Inflammatory macrophage treated with lipopolysaccharide for 1 hour (primary cell): ENCODE data around the gene CROCC.

Source experiments
- DNase-seq, 2 donors: peaks; one replicate each; pipeline ENCODE4 v3.0.0-alpha.2; 2020 to 2022

CROCC gene

DNA sequence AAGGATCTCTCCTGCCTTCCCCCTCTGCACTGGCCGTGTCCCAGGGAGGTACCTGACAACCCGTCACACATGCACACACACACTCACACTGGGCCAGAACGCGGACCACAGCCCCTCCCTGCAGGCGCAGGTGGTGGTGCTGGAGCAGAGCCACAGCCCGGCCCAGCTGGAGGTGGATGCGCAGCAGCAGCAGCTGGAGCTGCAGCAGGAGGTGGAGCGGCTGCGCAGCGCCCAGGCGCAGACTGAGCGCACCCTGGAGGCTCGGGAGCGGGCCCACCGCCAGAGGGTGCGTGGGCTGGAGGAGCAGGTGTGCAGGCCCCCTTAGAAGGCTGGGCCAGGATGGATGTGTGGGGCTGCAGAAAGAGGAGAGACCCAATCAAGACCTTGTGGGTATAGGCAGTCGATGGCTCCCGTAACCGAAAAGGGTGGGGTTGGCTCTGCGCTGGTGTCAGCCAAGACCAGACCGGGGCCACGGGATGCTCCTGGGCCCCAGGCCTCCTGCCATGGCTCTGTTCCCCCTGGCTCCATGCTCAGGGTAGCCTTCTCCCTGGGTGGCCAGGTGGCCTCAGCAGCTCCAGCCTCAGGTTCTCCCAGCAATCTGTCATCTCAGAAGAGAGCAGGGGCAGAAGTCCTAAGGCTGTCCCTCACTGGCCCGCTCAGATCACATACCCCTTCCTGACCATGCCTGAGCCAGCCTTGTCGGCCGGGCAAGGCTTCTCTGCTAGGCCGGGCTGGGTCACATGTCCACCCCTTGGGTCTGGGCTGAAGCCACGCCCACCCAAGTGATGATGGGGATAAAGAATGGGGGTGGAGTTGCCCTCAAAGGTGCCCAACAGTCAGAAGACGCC lies 49.8 kb downstream of the CROCC start:
- no peak for DNase-seq

DNA sequence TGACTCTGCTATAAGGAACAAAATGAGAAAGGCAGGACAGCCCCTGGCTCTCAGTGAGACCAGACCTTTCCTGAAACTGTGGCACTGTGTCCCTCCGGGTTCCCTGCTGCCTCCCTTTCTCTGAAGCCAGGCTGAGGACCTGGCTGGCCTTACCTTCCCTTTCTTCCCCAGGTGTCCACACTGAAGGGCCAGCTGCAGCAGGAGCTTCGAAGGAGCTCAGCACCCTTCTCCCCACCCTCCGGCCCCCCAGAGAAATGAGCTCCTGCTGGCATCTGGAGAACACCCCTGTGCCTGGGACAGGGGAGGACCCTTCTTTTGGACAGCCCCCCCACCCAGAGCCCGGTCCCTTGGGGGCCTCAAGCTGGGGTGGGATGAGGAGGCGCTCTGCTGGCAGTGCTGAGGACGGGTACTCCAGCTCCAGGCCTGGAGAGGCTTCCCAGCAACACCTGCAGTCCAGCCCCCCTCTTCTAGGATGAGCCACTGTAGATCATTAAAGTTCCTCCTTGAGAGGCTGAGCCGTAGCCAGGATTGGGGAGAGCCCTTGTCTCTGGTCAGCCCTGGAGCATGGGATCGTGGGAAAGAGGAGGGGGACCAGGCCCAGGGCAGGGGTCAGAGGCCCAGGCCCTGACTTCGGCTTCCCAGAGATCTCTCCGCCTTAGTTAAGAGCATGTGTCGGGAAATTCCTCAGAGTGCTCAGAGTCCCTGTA lies 50.6 kb downstream of the CROCC start:
- no peak for DNase-seq

- no peak for DNase-seq
Observed at GRCh38 chr1:16973215-16973614, 51.5 kb downstream of the CROCC start.

DNA sequence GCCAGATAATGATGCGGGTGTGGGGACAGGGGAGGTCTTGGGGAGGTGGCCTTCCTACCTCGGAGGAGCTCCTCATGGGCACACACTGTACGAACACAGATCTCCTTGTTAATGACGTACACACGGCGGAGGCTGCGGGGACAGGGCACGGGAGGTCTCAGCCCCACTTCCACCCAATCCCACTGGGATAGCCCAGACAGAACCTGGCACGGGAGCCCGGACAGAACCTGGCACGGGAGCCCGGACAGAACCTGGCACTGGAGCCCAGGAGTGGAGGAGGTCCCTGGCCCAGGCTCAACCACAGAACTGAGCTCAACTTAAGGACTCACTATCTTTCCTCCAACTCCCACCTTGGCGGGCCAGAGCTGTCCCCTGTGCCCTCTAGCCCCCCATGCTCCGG lies 53.5 kb downstream of the CROCC start:
- DNase-seq = no peak

DNA sequence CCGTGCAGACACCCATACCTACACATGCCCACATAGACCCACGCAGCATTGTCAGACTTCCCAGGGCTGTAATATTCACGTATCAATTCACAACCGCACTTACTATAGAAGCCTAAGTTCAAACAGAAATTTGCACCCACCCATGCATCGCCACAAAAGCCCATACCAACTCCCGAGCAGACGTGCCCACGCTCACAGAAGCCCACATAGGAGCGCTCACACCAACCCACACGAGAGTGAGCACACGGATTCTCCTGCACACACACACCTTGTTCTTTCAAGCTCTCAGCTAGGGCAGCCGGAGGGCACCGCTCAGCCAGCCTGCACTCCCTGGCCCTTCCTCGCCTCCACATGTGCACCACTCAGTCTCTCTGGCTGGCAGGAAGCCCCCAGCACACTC lies 54.1 kb downstream of the CROCC start:
- no peak for DNase-seq

- DNase-seq = no peak
Observed at GRCh38 chr1:16976966-16977365, 55.2 kb downstream of the CROCC start.

- DNase-seq = no peak
Observed at GRCh38 chr1:16977377-16977776, 55.6 kb downstream of the CROCC start.

DNA sequence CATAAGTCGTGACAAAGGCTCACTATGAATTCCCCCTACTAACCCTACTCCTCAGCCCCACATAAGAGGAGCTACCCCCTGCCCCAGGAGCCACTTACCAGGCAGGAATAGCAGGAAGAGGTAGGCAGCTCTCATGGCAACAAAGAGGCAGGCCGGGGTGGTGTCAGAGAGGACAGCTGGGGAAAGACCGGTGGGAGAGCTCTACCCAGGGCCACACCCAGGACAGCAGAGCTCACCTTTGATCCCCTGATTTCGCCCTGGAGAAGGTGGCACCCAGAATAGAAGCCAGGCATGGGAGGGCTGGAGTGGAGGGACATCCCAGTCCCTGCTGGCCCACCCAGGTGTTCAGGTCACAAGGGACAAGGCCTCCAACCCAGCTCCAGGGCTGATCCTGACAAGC lies 56.4 kb downstream of the CROCC start:
- no peak for DNase-seq

DNA sequence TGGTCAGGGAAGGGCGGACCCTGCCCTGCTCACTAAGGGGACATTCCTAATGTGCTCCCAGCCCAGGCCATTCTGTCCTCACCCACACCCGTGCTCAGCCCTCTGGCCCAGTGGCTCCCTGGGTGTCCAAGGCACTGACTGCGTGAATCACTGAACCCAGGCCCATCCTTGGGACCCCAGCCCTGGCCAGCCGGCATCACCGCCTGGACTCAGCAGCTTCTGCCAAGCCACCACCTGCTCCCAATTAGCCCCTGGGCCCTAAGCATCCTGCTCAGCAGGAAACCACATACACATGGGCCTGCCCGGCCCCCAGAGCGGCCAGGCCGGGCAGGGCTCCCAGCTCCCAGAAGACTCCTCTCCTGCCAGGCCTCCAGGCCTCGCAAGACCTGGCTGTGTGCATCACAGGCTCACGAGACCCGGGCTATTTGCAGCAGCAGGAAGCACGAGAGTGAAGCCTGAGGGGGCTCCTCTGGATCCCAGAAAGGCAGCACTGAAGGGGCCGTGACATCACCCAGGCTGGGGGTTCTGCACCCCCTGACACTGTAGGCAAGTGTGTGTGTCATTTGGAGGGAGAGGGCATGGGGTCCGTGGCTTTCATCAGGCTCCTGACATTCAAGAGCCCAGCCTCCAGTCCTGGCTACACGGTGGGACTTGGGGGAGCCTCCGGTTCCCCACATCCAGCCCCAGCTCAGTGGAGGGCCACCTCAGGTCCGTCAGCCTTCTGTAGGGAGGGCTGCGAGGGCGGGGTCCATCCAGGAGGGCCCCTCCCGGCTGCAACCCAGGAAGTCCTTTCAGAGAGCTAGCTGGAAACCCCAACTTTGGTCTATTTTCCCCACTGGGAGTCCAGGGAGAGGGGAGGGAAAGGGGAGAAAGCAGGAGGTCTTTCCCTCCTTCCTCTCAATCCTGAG lies 57.1 kb downstream of the CROCC start:
- DNase-seq = no peak

DNA sequence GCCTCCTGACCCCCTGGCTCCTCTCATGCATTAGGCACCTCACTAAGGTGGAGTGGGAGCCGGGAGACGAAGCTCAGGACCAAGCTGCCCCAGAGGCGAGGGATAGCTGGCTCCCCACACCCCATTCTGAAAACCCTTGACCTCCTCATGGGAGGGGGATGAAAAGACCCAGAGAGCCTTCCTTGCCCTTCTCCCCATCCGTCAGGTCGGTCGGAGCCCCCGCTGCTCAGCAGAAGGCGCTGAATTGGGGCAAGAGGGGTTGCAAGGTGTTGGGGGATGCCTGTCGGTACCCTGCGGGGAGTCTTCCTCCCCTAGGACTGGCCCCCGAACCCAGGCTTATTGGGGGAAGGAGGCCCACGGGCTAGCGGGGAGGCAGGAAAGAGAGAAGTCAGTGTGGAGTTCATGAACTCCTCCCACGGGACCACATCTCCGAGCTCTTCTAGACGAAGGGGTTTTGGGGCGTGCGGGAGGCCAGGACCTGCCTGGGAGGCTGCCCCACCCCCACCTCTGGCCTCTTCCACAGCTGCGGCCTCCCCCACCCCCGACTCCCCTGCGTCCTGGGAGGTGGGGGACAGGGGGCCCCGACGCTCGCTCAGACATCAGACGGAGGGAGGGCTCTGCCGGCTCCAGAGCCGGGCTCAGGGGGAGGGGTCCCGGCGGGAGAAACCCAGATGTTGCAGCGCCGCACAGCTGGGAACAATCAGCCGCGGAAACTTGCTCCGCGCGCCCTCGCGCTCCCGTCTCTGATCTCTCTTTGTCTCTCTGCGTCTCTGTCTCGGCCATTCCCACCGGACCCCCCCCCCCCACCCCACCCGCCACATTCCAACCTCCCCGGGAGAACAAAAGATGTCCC lies 58.0 kb downstream of the CROCC start:
- no peak for DNase-seq

DNA sequence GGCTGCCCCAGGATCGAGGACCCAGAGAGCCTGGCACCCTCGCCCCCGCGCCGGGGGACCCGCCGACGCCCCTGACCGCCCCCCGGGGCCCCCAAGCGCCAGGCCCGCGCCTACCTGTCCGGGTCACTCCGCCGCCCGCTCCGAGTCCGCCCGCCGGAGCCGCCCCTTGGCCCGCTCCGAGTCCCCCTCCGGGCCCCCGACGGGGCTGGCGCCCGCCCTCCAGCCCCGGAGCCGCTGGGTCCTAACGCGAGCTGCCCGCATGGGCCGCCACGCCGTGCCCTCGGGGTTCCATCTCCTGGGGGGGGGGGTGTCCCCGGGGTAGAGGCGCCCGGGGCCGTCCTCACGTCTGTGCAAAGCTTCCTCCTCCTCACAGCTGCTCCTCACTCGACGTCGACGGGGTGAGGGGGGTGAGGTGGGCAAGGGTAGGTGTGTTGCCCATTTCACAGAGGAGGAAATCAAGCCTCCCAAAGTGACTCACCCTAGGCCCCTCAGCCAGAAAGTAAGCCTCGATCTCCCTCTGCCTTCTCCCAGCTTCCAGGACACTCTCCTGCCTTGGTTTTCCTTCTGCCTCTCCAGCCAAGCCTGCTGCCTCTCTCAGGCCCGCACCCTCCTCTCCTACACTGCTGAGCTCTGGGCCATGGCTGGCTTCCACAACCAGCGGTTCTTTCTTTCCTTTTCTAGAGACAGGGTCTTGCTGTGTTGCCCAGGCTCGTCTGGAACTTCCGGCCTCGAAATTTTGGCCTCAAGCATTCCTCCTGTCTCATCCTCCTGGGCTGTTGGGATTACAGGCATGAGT lies 58.9 kb downstream of the CROCC start, which contains the start of gene MFAP2:
Gene MFAP2 (minus strand): TSS at position 148 of the 796 bp plus-strand sequence. CDS start 2,347 bp downstream, outside the sequence.
- DNase-seq = no peak

GRCh38 chr1:16981269-16981849 lies 59.6 kb downstream of the CROCC start:
- DNase-seq = no peak

DNA sequence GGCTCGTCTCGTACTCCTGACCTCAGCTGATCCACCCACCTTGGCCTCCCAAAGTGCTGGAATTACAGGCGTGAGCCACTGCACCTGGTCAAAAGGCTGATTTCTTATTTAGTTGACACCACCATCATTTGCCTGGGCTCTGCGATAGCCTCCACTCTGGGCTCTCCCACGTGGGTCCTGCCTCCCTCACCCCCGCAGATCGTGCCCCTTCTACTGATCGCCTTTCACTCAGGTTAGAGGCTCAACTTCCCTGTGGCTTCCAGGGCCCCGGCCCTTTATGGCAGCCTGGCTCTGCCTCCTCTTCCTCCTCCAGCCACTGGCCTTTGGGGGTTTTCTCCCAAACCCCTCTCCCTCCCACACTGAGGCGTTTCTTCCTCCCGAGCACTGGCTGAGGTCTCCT lies 61.2 kb downstream of the CROCC start:
- no peak for DNase-seq

DNA sequence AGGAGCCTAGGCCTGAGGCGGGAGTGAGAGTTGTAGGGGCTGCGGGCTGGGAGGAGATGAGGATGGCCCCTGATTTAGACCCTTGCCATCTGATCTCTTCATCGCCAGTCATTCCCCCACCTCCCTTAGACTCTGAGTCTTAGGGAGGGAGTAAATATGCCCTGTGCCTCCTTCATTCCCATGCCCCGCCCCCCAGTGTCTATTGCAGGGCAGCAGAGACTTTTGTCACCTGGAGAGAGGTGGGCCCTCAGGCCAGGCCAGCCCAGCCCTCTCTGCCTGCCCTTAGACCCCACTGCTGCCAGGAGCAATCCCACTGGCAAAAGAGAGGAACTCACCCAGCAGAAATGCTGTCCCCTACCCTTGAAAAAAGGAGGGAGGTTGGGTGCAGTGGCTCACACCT lies 61.9 kb downstream of the CROCC start:
- no peak for DNase-seq

DNA sequence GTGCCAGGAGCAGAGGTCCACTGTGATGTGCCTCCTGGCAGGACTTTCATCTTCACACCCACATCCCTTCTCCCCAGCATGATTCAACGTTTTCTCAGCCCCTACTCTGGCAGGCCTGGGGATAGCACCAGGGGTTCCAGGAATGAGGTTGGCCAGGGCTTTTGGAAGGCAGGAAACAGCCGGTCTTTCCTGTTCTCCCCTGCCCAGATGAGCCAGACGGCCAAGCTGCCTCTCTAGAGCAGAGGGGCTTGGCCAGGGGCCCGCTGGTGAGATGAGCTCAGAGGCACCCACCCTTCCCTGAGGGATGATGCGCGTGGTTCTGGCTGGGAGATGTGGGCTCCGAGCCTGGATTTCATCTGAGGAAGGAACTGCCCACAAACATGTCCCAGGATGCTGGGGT lies 63.0 kb downstream of the CROCC start:
- no peak for DNase-seq

DNA sequence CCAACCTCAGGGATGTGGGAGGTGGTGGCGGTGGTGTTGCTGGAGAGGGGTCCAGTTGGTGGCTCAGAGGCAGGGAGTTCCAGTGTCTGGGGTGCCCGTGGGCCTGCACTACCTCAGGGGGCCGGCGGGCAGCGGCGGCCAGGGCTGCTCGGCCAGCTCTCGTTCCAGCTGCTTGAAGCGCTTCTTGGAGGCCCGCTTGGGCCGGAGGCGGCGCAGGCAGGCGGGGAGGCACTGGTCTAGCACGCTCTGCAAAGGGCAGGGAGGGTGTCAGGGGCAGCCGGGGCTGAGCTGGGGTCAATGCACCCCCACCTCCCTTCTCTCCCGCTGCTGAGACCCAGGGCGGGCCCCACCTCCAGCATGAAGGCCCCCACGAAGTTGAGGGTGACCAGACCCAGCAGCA lies 64.4 kb downstream of the CROCC start:
- no peak for DNase-seq

DNA sequence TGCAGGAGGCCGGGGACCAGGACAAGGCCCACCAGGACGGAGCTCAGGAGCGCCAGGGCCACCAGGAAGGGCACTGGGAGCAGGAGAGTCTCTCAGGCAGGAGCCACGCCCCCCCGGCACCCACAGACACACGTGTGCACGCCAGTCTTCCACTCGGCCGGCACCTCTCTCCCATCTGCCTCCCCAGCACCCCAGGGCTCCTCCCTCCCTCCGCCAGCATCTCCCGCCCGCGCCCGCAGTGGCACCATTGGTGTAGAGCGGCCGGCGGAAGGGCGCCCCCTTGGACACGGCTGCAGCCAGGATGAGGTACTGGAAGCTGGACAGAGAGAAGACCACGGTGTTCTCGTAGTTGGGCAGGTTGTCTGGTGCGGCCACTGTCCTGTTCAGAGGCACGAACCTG lies 64.8 kb downstream of the CROCC start:
- no peak for DNase-seq

GRCh38 chr1:16986962-16987361 lies 65.2 kb downstream of the CROCC start:
- DNase-seq = no peak

DNA sequence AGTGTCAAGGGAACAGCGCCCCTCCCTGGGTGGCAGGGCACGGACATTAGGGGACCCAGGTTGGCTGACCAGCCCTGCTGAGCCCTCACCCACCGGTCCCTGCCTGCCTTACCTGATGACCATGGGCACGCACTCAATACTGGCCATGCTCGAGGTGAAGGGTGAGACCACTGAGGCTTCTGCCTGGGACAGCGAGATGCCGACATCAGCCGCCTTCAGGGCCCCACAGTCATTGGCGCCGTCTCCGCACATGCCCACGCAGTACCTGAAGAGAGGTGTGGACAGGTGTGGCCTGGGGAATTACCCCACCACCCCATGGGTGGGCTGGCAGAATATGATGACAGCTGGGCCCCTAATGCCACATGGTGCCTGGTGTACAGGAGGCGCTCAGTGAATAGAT lies 66.5 kb downstream of the CROCC start:
- DNase-seq = no peak

DNA sequence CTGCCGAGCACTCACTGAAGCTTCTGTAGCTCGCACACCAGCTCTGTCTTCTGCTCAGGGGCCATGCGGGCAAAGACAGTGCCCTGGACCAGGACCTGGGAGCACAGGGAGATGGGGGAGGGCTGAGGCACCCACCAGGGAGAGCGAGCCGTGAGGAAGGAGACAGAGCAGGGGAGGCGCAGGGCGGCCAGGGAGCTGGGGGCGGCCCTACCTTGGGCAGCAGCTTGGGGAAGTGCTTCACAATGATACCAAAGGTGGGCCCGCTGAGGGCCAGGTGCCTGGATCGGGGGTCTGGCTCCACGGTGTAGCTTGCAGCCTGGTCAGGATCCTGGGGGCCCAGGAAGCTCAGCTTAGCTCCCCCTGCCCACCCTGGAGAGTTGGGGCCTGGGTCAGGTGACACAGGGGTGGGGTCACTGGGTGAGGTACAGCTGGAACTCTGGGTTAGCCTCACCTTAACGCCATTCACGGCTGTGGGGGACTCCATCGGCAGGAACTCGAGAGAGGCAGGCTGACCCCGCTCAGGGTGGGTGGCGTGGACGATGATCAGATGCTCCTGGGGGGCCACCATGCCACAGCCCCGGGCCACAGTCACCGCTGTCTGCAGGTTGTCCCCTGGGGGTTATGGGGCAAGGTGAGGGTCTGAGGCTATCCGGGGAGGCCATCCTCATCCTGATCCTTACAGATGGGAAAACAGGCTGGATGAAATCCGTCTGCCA lies 68.1 kb downstream of the CROCC start:
- no peak for DNase-seq
